HG02642 (cell line): ENCODE data around the gene CIZ1.
A peak's percentile ranks its signal among the peaks of the same experiment; 100 is the strongest.
"Not testable (repeated sequence)": the region's sequence is repeated elsewhere in the genome, so short reads cannot be mapped to it uniquely, and the experiment has no call there.

Source experiments
- ATAC-seq: cut with Tn5 transposase; IDR thresholded peaks from one replicate; pipeline ENCODE4 v1.9.1; 2021; ENCODE audit warnings: mild to moderate bottlenecking; ENCODE audit not compliant: unreplicated experiment, poor library complexity

Gene CIZ1

DNA sequence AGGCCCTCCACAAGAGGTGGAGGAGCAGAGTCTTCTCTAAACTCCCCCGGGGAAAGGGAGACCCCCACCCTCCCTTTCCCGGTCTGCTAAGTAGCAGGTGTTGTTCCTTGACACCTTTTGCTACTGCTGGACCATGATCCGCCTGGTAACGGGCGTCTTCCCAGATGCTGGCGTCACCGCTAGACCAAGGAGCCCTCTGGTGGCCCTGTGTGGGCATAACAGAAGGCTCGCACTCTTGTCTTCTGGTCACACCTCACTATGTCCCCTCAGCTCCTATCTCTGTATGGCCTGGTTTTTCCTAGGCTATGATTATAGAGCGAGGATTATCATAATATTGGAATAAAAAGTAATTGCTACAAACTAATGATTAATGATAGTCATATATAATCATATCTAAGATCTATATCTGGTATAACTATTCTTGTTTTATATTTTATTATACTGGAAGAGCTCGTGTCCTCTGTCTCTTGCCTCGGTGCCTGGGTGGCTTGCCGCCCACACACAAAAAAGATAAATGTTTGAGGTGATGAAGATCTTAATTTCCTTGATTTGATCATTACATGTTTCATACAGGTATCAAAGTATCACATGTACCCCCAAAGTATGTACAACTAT is 61.3 kb downstream of the CIZ1 start:
- not testable (repeated sequence) for ATAC-seq

DNA sequence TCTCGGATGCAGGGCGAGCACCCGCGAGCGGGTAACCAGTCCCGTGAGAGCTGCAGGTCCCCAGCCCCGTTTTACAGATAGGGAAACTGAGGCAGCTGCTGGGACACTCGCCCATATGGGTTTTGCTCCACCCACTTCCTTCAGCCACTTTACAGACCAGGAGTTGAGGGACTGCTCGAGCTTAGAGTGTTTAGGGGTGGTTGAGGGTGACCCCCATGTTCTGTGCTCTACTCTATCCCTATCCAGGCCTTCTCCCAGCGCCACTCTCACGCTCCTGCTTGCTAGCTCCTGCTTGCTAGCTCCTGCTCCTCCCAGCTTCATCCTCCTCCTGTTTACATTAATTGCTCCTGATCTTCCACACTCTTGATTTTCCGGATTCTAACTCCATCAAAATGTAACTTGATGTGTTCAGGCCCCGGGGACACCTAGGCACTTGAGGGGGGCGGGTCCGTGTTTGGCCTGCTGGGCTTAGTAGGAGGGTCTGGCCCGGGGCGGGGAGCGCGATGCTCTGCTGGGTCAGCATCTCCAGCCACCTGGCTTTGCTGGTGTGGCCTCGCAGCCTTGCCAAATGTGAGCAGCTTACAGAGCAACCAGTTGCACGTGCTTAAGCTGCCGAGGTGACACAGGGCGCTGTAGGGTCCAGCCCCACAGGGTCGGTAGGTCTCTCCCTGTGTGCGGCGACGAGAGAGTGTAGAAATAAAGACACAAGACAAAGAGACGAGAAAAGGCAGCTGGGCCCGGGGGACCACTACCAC is 62.4 kb downstream of the CIZ1 start:
- ATAC-seq, result no peak

DNA sequence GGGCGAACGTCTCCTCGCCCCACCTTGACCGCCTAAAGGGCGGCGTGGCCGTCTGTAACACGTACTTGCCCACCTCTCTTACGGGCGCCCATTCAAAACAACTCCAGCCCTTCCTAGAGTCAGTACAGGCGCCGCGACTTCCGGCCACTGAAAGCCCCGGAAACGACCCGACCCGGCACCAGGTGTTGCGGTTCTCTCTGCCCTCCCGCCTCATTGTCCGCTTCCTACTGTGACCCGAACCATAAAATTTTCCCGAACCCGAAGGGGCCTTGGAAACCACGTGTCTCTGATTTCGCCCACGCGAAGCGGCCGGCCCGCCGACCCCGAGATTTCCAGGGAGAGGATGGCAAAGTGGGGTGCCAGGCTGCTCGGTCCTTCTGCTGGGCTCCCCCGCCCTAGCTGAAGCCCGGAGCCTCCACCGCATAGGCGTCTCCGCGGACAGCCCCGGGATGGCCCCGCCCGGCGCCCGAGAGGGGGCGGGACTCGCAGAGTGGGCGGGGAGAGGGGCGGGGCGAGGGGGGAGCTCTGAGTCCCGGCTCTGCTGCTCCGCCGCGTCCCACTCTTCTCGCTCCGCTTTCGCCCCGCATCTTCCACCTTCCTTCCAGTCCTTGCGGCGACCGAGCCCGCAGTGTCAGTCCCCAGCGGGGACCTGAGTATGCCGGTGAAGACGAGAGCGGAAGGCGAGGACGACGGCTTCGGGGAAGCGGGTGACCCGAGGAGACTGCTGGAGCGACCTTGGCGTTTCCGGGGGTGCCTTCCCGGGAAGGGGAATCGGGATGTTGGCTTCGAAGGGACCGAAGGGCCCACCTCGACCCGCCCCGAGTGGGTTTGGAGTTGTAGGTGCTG is 63.2 kb downstream of the CIZ1 start:
- ATAC-seq, result peak; percentile 66

- peak; percentile 64 for ATAC-seq
Observed at GRCh38 chr9:128127568-128127989, 63.8 kb downstream of the CIZ1 start, which contains the start of gene PTGES2. PTGES2 (minus strand) TSS chr9:128127729; CDS start chr9:128127717, 12 bp downstream.

- ATAC-seq, result no peak
Observed at GRCh38 chr9:128125580-128126354, 65.6 kb downstream of the CIZ1 start.

GRCh38 chr9:128124873-128125579 is 66.3 kb downstream of the CIZ1 start:
- ATAC-seq, result no peak

DNA sequence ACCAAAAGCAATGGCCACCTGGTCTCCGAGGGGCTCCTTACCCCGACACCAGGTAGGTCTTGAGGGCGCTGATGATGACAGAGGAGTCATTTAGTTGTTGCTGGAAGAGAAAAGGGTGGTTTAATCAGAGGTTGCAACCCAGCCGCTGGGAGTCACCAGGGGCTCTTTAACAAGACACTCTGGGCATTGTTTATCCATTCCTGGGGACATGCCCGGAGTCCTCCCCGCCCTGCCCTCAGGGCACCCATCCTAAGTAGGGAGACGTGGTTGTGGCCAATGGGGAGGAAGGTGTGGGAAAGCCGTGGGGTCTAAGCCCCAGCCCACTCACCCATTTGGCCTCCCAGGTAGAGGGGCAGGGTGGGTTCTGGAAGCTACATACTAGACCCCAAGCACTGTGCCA is 66.9 kb downstream of the CIZ1 start:
- ATAC-seq, result no peak

DNA sequence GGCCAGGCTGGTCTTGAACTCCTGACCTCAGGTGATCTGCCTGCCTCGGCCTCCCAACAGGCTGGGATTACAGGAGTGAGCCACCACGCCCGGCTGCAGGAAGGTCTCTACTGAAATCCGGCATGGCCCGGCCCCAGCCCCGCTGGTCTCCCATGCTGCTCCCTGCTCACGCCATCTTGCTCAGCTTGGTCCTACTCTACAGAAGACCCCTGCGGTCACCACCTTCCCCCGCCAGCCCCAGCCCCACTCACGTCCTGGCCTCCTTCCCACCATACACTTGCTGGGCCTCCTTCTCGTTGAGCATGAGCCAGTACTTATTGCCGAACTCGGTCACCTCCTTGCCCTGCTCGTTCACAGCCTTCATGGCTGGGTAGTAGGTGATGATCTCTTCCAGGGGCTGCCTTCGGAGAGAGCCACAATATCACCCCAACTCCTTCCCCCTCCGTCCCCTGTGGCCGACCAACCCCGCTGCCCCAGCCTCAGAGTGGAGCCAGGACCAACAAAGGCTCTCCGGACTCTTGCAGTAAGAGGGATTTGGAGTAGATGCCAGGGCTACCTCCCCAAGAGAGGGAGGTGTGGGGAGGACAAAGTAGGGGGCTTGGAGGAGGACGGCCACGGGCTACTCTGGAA is 67.8 kb downstream of the CIZ1 start:
- ATAC-seq, result no peak

- ATAC-seq, result no peak
Observed at GRCh38 chr9:128122809-128123175, 68.6 kb downstream of the CIZ1 start.

DNA sequence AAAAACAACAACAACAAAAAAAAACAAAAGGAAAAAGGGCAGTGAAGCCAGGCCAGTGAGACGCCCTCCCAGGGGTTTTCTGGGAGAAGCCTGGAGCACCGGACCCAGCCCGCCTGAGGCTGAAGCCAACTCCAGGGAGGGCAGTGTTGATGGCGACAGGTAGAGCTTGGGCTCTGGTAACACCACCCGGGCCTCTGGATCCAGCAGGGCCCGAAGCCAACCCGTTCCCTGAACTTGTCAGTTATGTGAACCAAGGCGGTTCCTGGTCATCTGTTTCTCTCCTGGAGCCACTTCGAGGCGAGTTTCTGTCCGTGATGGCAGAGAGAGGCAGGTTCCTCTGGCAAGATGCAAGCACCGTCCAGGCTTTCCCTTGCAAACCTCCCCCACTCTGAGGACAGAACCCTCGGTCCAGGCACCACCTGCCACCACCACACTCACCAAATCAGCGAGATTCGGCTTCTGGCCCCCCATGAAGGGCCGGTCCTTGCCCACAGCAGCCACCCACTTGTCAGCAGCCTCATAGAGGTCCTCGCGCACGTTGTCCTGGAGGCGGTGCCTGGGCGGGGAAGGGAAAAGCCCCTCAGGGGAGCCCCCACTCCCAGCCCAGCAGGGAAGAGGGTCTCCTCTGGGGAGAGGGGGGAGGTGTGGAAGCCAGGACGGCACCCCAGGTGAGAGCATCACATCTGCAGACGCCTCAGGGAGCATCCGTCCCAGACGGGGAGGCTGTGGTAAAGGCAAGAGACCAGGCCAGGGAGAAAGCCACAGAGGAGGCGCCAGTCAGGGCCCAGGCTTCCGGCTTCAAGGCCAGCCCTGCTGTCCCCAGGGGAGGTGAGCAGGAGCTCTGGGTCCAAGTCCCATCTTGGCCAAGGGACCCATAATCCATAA is 69.2 kb downstream of the CIZ1 start:
- no peak for ATAC-seq

GRCh38 chr9:128121466-128121810 is 69.9 kb downstream of the CIZ1 start:
- no peak for ATAC-seq

DNA sequence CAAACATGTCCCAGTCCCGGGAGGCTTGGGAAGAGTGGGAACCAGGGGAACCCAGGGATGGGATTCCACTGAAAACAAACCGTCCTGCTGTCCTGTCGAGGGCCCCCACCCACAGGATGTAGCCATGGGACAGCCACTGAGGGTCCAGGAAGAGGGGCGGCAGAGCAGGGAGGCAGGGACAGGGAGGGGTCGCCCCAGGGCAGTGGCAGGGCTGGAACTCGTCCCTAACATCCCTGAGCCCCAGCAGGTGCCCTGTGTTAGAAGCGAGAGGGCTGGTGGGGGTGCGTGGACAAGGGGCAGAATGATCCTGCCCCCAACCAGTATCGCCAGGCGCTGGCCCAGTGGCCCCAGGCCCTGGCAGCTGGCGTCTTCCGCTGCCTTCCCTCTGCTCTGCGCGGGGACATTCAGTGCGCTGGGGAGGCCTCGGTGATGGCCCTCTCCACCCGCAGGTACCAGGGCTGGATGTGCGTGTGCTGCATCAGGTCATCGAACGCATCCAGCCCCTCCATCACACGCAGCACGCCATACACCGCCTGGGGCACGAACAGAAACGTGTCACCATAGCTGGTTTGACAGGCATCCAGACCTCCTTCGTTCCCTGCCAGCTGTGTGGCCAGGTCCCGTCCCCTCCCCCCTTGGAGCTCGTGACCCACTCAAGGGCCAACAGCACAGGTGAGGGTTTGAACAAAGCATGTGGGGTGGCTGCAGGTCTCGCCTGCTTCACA is 70.5 kb downstream of the CIZ1 start:
- ATAC-seq, result no peak

- no peak for ATAC-seq
Observed at GRCh38 chr9:128120061-128120740, 71.2 kb downstream of the CIZ1 start.

GRCh38 chr9:128118971-128119665 is 72.3 kb downstream of the CIZ1 start:
- no peak for ATAC-seq

DNA sequence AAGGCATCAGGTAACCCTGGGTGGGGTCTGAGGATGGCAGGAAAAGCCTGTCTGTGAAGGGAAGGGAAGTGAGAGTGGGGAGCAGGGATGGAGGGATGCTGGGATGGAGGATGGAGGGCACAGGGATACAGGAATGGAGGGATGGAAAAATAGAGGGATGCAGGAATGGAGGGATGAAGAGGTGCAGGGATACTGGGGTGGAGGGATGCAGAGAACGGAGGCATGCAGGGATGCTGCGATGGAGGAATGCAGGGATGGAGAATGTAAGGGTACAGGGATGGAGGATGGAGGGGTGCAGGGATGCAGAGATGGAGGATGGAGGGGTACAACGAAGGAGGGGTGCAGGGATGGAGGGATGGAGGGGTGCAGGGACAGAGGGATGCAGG is 72.9 kb downstream of the CIZ1 start:
- ATAC-seq, result no peak

- ATAC-seq, result peak; percentile 63
Observed at GRCh38 chr9:128117613-128118471, 73.5 kb downstream of the CIZ1 start.
